Measurements from ENCODE around the gene CLRN2.

Gene CLRN2

GRCh38 chr4:17559709-17560048 lies 44.7 kb downstream of the CLRN2 start:
- Histone ChIP-seq H3K9me3 (ENCODE audit: control insufficient read depth, insufficient read depth, low read depth, low read length) (no peaks in the 10 kb centered on the region), H3K27ac (ENCODE audit: extremely low read depth, low read depth, low read length) (no peak overlapping the region), H3K36me3 (ENCODE audit: control insufficient read depth in 2 of 2, insufficient read depth in 1 of 2, low read length in 2 of 2) (no peaks in the 10 kb centered on the region), H3K4me3 (ENCODE audit: low read depth, low read length) (no peak overlapping the region), H3K4me1 (ENCODE audit: control insufficient read depth, insufficient read depth, low read length) (no peaks in the 10 kb centered on the region)
- ChIA-PET POLR2A (no interaction called here), CTCF (no interaction called here)
- TF ChIP-seq ZNF16 (tag by site-specific recombination; IDR thresholded peaks at IDR 0.05; ENCODE audit: low read depth) (no peak), ZBTB17 (tag by site-specific recombination; IDR thresholded peaks at IDR 0.05) (peak; percentile 58), ZFP69B (tag by site-specific recombination; IDR thresholded peaks at IDR 0.05) (no peak)

DNA sequence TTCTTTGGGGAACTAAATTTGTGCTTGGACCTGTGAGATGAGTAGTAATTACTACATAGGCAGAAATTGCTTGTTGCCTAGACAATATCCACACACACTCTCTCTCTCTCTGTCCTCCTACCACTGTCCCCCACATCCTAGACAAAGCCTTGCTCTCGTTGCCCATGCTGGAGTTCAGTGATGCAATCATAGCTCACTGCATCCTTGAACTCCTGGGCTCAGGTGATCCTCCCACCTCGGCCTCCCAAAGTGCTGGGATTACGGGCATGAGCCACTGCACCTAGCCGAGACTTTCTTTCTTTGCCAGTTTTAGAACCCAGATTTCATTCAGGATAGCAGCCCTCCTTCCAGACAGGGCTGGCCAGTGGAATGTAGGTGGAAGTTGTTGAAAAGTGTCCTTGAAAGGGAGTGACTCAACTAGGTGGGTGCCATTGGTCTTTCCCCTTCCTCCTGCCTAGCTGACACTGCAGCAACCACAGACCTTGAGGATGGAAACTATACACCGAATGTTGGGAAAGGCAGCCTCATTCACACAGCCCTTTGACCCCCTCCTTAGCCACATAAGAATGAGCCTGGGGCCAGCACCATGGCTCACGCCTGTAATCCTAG lies 45.2 kb downstream of the CLRN2 start:
- Histone ChIP-seq H3K36me3 (ENCODE audit: control insufficient read depth in 2 of 2, insufficient read depth in 1 of 2, low read length in 2 of 2) (no peaks in the 10 kb centered on the region), H3K4me3 (ENCODE audit: low read depth, low read length) (no peak overlapping the region), H3K9me3 (ENCODE audit: control insufficient read depth, insufficient read depth, low read depth, low read length) (no peaks in the 10 kb centered on the region), H3K27ac (ENCODE audit: extremely low read depth, low read depth, low read length) (no peak overlapping the region), H3K4me1 (ENCODE audit: control insufficient read depth, insufficient read depth, low read length) (no peaks in the 10 kb centered on the region)
- no peak for TF ChIP-seq ZNF600 (tag by site-specific recombination; IDR thresholded peaks at IDR 0.05)
- TF ChIP-seq ZNF324 (tag by site-specific recombination; IDR thresholded peaks at IDR 0.05) = no peak
- TF ChIP-seq ZNF398 (tag by site-specific recombination; IDR thresholded peaks at IDR 0.05) = no peak
- no peak for TF ChIP-seq ZNF776 (tag by site-specific recombination; IDR thresholded peaks at IDR 0.05; ENCODE audit: borderline replicate concordance)
- ChIA-PET CTCF (no interaction called here), POLR2A (no interaction called here)

- Histone ChIP-seq H3K9me3 (ENCODE audit: control insufficient read depth, insufficient read depth, low read depth, low read length) (no peaks in the 10 kb centered on the region), H3K27ac (ENCODE audit: extremely low read depth, low read depth, low read length) (no peak overlapping the region), H3K4me3 (ENCODE audit: low read depth, low read length) (no peak overlapping the region), H3K36me3 (ENCODE audit: control insufficient read depth in 2 of 2, insufficient read depth in 1 of 2, low read length in 2 of 2) (no peaks in the 10 kb centered on the region), H3K4me1 (ENCODE audit: control insufficient read depth, insufficient read depth, low read length) (no peaks in the 10 kb centered on the region)
- ChIA-PET CTCF (no interaction called here), POLR2A (no interaction called here)
- TF ChIP-seq PRDM6 (tag by site-specific recombination; IDR thresholded peaks at IDR 0.05) (no peak), ZNF248 (tag by site-specific recombination; IDR thresholded peaks at IDR 0.05) (no peak), WT1 (tag by site-specific recombination; IDR thresholded peaks at IDR 0.05) (no peak), BCL11A (tag by site-specific recombination; IDR thresholded peaks at IDR 0.05; ENCODE audit: low read depth) (no peak), ZNF707 (tag by site-specific recombination; IDR thresholded peaks at IDR 0.05) (no peak), REST (tag by site-specific recombination; IDR thresholded peaks at IDR 0.05) (no peak), ZNF239 (tag by site-specific recombination; IDR thresholded peaks at IDR 0.05) (no peak), ZSCAN16 (tag by site-specific recombination; IDR thresholded peaks at IDR 0.05) (no peak), ZBTB7A (tag by site-specific recombination; IDR thresholded peaks at IDR 0.05; ENCODE audit: low read depth) (no peak), ZNF530 (tag by site-specific recombination; IDR thresholded peaks at IDR 0.05; ENCODE audit: low read depth) (no peak), GFI1B (tag by site-specific recombination; IDR thresholded peaks at IDR 0.05) (no peak), ZNF626 (tag by site-specific recombination; IDR thresholded peaks at IDR 0.05) (no peak), REPIN1 (tag by site-specific recombination; IDR thresholded peaks at IDR 0.05; ENCODE audit: low read depth) (no peak), ZNF184 (tag by site-specific recombination; IDR thresholded peaks at IDR 0.05) (no peak)
- TF ChIP-seq, protein P1, sequence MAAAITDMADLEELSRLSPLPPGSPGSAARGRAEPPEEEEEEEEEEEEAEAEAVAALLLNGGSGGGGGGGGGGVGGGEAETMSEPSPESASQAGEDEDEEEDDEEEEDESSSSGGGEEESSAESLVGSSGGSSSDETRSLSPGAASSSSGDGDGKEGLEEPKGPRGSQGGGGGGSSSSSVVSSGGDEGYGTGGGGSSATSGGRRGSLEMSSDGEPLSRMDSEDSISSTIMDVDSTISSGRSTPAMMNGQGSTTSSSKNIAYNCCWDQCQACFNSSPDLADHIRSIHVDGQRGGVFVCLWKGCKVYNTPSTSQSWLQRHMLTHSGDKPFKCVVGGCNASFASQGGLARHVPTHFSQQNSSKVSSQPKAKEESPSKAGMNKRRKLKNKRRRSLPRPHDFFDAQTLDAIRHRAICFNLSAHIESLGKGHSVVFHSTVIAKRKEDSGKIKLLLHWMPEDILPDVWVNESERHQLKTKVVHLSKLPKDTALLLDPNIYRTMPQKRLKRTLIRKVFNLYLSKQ (tag by site-specific recombination; IDR thresholded peaks at IDR 0.05; ENCODE audit: borderline replicate concordance) = no peak
These were observed 46.4 kb downstream of the CLRN2 start for GRCh38 chr4:17561195-17561909.
